HCT116 (cell line): ENCODE data around the gene SMAGP. TPM values are rescaled to one million over a fixed set of nuclear protein-coding genes. Genes with fewer than 3 reads are reported as not detected.

Experiments
- ATAC-seq: fragments of 200-7000 bp; cut with Tn5 transposase; 2 replicates; pipeline ENCODE4 v1.9.1; 2020; ENCODE audit warnings: mild to moderate bottlenecking, moderate library complexity
- BruUV-seq: library from RNA; stranded (reverse); fragments of 400-500 nt; replicated peaks from 2 replicates; lab custom pipeline; 2021; lab: Mats Ljungman, UMichigan
- CTCF ChIA-PET: fragments of 300-600 bp; sonication (Branson Sonifier 250); formaldehyde crosslinking; loops from one replicate; lab custom pipeline; 2021; ENCODE audit warnings: antibody characterized with exemption; lab: Charles Lee
- POLR2A ChIA-PET: fragments of 300-600, 350-600 bp; sonication (Branson Sonifier 250); formaldehyde crosslinking; loops from one replicate; lab custom pipeline; 2021; ENCODE audit warnings: antibody characterized with exemption; lab: Charles Lee
- RAD21 ChIA-PET, 2 experiments: fragments of 300-600 bp; sonication (Branson Sonifier 250); formaldehyde crosslinking; loops; one replicate each; lab custom pipeline; 2023; ENCODE audit warnings: low total read pairs in 2 of 2; ENCODE audit not compliant: uncharacterized antibody in 2 of 2, unreplicated experiment in 2 of 2, low non-redundant PET in 1 of 2; lab: Charles Lee
- DNase-seq: peaks from one replicate; pipeline ENCODE4 v3.0.0-alpha.2; 2010; ENCODE audit warnings: low read depth, low spot score
- H2AFZ ChIP-seq: fragments of 200-600 bp; shearing (Covaris generic), sonication (generic); 2 replicates; pipeline ENCODE4 v1.6.1; 2017; ENCODE audit warnings: low read depth, mixed run types, mixed read lengths, antibody characterized with exemption, low read length; ENCODE audit not compliant: poor library complexity, severe bottlenecking
- H3K27ac ChIP-seq: 2 replicates; pipeline ENCODE4 v1.5.1; 2012; ENCODE audit warnings: low read depth, low read length
- H3K27me3 ChIP-seq: fragments of 200-600 bp; sonication (generic); 2 replicates; pipeline ENCODE4 v1.6.1; 2016; ENCODE audit warnings: mixed run types, low read length, mixed read lengths; ENCODE audit not compliant: insufficient read depth
- H3K36me3 ChIP-seq, 2 experiments: fragments of 200-500 bp in 1 of 2; fragments of 200-600 bp in 1 of 2; sonication (Bioruptor generic) in 1 of 2; sonication (generic) in 1 of 2; 2 replicates each; pipeline versions ENCODE4 v1.5.1 to v1.6.1; 2014 to 2016; ENCODE audit warnings: low read length in 2 of 2, inconsistent platforms in 1 of 2, mixed read lengths in 1 of 2, mixed run types in 1 of 2; ENCODE audit not compliant: insufficient read depth in 2 of 2, control insufficient read depth in 1 of 2
- H3K4me1 ChIP-seq, 2 experiments: fragments of 200-600 bp in 1 of 2; sonication (generic) in 1 of 2; 2 replicates each; pipeline versions ENCODE4 v1.5.1 to v1.6.1; 2012 to 2017; ENCODE audit warnings: low read length in 2 of 2, inconsistent platforms in 1 of 2, mild to moderate bottlenecking in 1 of 2, mixed read lengths in 1 of 2, mixed run types in 1 of 2, moderate library complexity in 1 of 2; ENCODE audit not compliant: insufficient read depth in 2 of 2, control insufficient read depth in 1 of 2
- H3K4me2 ChIP-seq: fragments of 200-600 bp; sonication (generic); 2 replicates; pipeline ENCODE4 v1.6.1; 2017; ENCODE audit warnings: mixed run types, low read length, mixed read lengths
- H3K4me3 ChIP-seq, 2 experiments: fragments of 200-600 bp in 1 of 2; sonication (generic) in 1 of 2; replicated peaks in 1 of 2; 2 replicates each; pipeline ENCODE4 v1.5.1; 2011 to 2016; ENCODE audit warnings: low read length in 2 of 2, control low read depth in 1 of 2, low read depth in 1 of 2, mild to moderate bottlenecking in 1 of 2, mixed read lengths in 1 of 2, mixed run types in 1 of 2
- H3K79me2 ChIP-seq: fragments of 200-600 bp; sonication (generic); 2 replicates; pipeline ENCODE4 v1.6.1; 2017; ENCODE audit warnings: mild to moderate bottlenecking, mixed run types, low read length, moderate library complexity, mixed read lengths; ENCODE audit not compliant: insufficient read depth
- H3K9ac ChIP-seq: fragments of 200-600 bp; sonication (generic); 2 replicates; pipeline ENCODE4 v1.6.1; 2016; ENCODE audit warnings: low read length, mixed read lengths
- H3K9me2 ChIP-seq: fragments of 200-600 bp; sonication (generic), shearing (Covaris generic); 2 replicates; pipeline ENCODE4 v1.6.1; 2017; ENCODE audit warnings: mixed run types, mild to moderate bottlenecking, moderate library complexity; ENCODE audit not compliant: insufficient read depth
- H3K9me3 ChIP-seq, 2 experiments: fragments of 200-500 bp in 1 of 2; fragments of 200-600 bp in 1 of 2; sonication (Bioruptor generic) in 1 of 2; sonication (generic) in 1 of 2; 2 replicates each; pipeline ENCODE4 v1.6.1; 2014 to 2017; ENCODE audit warnings: low read length in 2 of 2, mixed read lengths in 2 of 2, inconsistent platforms in 1 of 2, low read depth in 1 of 2, mild to moderate bottlenecking in 1 of 2, mixed run types in 1 of 2, moderate library complexity in 1 of 2; ENCODE audit not compliant: control insufficient read depth in 1 of 2, insufficient read depth in 1 of 2
- H4K20me1 ChIP-seq: fragments of 200-600 bp; sonication (generic), shearing (Covaris generic); 2 replicates; pipeline ENCODE4 v1.6.1; 2017; ENCODE audit warnings: mixed run types, mild to moderate bottlenecking, moderate library complexity; ENCODE audit not compliant: insufficient read depth
- CBX3 ChIP-seq: IDR thresholded peaks from 2 replicates; pipeline ENCODE4 v1.6.1; 2012; ENCODE audit warnings: low read depth
- EGR1 ChIP-seq: IDR thresholded peaks from 2 replicates; pipeline ENCODE4 v1.6.1; 2012; ENCODE audit warnings: low read depth
- EZH2 ChIP-seq: fragments of 200-600 bp; sonication (generic); IDR thresholded peaks from 2 replicates; pipeline ENCODE4 v1.6.1; 2017; ENCODE audit warnings: antibody characterized with exemption, mixed run types
- FOSL1 ChIP-seq: IDR thresholded peaks from 2 replicates; pipeline ENCODE4 v1.6.1; 2012; ENCODE audit warnings: low read depth
- TCF7L2 ChIP-seq: IDR thresholded peaks from 2 replicates; pipeline ENCODE4 v1.7.0; 2011; ENCODE audit warnings: borderline replicate concordance, inconsistent platforms; ENCODE audit not compliant: insufficient read depth, insufficient read length; ENCODE audit errors: extremely low read depth
- intact Hi-C: fragments of 100-400 bp; cut with micrococcal nuclease; formaldehyde crosslinking; loops from 2 replicates; pipeline ENCODE4 v1.10.0; 2022
- total RNA-seq: library from RNA; stranded (reverse); gene quantifications from one replicate; pipeline ENCODE4 v1.2.1, GENCODE V29; 2021; ENCODE audit not compliant: unreplicated experiment
- TF ChIP-seq, protein P1 (sequence below): IDR thresholded peaks from 2 replicates; pipeline ENCODE4 v1.6.1; 2012; ENCODE audit warnings: low read depth

The SMAGP gene
- total RNA-seq, 1 experiment from 2014 or later: 39.9 TPM

DNA sequence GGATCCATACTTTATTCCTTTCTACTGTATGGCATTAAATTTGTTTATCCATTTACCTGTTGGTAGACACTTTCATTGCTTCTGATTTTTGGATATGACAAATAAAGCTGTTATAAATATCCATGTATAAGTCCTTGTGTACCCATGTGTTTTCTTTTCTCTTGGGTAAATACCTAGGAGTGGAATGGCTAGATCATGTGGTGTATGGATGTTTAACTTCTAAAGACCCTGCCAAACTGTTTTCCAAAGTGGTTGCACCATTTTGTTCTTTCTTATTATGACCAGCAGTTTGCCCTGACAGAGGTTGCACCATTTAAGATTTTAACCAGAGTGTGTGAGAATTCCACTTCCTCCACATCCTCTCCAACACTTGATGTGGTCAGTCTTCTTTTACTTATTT, 37.6 kb downstream of the SMAGP start:
- Histone ChIP-seq H3K79me2 (no peaks in the 10 kb centered on the region), H3K36me3 (no peaks in the 10 kb centered on the region), H3K4me2 (no peak overlapping the region), H3K9me3 (no peaks in the 10 kb centered on the region), H3K27ac (no peak overlapping the region), H4K20me1 (no peaks in the 10 kb centered on the region), H3K4me3 (no peak overlapping the region), H3K9me2 (no peaks in the 10 kb centered on the region), H3K27me3 (no peaks in the 10 kb centered on the region), H3K4me1 (no peaks in the 10 kb centered on the region), H2AFZ (no peak overlapping the region), H3K9ac (no peak overlapping the region)
- DNase-seq (no peak), ATAC-seq (no peak)
- TF ChIP-seq, protein P1, sequence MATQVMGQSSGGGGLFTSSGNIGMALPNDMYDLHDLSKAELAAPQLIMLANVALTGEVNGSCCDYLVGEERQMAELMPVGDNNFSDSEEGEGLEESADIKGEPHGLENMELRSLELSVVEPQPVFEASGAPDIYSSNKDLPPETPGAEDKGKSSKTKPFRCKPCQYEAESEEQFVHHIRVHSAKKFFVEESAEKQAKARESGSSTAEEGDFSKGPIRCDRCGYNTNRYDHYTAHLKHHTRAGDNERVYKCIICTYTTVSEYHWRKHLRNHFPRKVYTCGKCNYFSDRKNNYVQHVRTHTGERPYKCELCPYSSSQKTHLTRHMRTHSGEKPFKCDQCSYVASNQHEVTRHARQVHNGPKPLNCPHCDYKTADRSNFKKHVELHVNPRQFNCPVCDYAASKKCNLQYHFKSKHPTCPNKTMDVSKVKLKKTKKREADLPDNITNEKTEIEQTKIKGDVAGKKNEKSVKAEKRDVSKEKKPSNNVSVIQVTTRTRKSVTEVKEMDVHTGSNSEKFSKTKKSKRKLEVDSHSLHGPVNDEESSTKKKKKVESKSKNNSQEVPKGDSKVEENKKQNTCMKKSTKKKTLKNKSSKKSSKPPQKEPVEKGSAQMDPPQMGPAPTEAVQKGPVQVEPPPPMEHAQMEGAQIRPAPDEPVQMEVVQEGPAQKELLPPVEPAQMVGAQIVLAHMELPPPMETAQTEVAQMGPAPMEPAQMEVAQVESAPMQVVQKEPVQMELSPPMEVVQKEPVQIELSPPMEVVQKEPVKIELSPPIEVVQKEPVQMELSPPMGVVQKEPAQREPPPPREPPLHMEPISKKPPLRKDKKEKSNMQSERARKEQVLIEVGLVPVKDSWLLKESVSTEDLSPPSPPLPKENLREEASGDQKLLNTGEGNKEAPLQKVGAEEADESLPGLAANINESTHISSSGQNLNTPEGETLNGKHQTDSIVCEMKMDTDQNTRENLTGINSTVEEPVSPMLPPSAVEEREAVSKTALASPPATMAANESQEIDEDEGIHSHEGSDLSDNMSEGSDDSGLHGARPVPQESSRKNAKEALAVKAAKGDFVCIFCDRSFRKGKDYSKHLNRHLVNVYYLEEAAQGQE: no peak
- TF ChIP-seq TCF7L2 (no peak), CBX3 (no peak), EGR1 (no peak), FOSL1 (no peak), EZH2 (no peak)
- CTCF ChIA-PET: no interaction called here
- intact Hi-C loops: no loop called here
- no TSS peak for BruUV-seq
- POLR2A ChIA-PET: no interaction called here
- RAD21 ChIA-PET: no interaction called here
